GM21390 (cell line): ENCODE results near the gene LTBP2.

Experiments used
- ATAC-seq: cut with Tn5 transposase; IDR thresholded peaks from one replicate; pipeline ENCODE4 v1.9.1; 2021; ENCODE audit not compliant: unreplicated experiment

Gene LTBP2

DNA sequence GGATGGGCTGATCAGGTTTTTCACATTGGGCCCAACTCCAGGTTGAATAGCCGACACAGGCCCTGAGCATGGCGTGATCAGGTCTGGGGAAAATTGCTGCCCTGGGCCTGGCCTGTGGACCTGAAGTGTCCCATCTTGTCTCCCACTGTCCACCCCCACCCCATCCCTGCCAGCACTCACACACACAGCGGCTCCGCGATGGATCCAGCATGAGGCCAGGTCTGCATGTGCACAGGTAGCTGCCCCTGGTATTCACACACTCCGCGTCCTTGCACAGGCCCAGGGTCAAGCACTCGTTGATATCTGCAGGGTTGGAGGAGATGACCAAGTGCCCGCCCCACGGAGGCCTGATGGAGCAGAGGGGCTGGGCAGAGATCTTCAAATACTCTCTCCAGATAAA is 79.8 kb downstream of the LTBP2 start:
- ATAC-seq = no peak

GRCh38 chr14:74531467-74531866 is 80.6 kb downstream of the LTBP2 start:
- no peak for ATAC-seq

DNA sequence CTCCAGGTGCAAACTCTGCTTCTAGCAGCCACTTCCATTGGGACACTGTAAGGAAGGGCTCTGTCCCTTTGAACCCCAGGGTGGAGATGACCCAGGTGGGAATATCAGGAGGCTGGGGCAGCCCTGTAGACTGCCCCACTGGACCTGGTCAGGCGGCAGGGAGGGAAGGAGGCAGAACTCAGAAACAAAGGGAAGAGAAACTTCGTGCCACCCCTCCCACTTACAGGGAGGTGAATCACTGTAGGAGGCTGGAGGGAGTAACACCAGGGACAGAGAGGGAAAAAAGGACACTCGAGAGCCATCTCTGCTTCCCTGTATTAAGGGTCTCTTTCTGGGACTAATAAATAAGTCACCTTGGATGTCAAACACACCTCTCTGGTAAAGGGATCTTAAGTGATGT is 81.0 kb downstream of the LTBP2 start:
- no peak for ATAC-seq

DNA sequence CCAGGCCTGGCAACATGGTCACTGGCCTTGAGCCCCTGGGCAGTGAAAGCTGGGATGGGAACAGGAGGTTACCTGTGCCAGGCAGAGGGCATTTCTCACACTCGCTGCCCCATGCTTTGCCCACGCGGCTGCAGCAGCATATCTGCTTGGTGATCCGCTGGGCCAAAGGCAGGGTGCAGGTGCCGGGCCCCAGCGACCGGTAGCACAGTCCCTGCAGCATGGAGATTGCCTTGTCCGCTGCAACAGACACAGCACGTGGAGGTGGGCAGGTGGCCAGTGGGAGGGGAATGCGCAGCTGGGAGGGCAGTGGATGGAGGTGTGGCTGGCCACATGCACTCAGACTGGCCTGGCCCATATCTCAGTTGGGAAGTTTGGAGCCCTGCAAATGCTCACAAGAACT is 83.2 kb downstream of the LTBP2 start:
- no peak for ATAC-seq

DNA sequence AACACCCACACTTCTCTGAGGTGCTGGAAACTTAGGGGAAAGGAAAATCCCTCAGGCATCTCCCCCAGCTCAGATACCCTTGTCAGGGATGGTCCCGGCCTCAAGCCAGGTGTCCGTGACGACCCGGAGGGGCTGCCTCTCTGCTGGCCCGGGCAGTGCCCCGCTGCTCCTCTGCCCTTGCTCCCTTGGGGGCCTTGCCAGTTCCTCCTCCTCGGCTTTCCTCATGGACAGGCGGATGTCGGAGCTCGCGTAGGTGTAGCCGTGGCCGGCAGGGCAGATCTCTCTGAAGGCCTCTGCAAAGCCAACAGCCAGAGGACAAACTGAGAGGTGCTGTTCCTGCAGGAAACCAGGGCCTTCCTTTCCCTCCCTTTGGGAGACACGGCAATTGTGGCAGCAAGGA is 83.6 kb downstream of the LTBP2 start:
- ATAC-seq = no peak

- no peak for ATAC-seq
These were observed 84.2 kb downstream of the LTBP2 start for GRCh38 chr14:74527736-74528280.

DNA sequence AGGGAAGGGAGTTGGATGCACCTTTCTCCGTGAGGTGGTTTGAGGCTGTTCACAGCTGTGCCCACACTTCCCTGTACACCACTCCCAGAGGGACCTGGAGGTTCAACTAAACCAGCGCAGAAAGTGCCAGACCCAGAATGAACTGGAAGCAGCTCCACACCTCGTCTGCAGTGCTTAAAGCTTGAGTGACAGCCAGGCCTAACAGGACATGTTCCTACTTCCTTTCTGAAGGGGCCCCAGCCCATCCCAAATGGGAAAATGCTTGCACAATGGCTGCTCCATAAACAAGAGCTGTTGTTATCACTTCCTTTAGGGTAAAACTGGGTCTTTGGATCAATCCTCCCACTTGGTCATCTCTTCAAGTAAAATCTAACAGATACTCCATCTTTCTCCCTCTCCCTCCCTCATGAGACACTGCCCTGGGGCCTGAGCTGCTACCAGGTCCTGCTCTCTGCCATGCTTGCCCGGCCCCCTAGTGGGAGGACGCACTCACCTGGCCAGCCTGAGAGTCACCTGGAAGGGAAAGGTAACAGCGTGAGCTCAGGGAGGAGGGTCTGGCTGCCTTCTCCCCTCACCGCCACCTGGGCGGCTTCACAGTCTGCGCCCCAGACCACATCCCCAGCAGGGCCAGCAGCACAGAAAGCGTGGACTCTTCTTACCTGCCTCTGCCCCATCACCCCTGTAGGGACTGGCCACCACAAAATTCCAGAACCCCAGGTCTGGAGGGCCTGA is 85.0 kb downstream of the LTBP2 start:
- ATAC-seq = no peak

GRCh38 chr14:74525361-74525851 is 86.6 kb downstream of the LTBP2 start:
- peak; percentile 51 for ATAC-seq

GRCh38 chr14:74524812-74525135 is 87.3 kb downstream of the LTBP2 start:
- no peak for ATAC-seq

DNA sequence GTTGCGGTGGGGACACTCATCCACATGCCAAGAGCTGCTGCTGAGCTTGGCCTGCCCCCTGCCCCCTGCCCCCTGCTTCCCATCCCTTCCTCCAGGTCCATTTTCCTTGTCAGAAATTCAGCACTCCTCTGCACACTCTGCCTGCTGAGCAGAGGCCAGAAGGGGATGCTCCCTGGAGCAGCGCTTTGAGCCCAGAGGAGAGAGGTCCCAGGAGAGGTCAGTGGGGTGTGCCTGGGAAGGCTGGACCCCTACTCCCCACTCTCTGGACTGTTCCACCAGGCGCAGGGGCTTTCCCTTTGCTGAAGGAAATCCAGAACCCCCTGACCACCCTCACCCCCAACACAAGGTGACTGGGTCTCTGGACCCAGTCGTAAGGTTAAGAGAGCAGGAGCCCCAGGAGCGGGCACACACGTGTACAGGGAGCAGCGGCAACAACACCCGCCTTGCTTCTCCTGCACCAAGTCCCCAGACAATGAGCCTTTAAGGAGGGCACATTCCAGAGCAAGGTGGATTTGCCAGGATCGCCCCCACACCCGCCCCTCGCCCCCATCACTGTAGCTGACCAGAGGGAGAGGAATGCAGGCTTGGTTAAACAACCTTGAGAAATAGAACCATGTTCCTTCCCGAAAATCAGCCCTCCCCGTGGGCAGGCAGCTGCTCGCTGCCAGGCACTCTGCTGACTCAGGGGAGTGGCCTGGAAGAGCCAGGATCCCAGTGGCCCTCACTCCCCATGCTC is 87.8 kb downstream of the LTBP2 start:
- no peak for ATAC-seq

DNA sequence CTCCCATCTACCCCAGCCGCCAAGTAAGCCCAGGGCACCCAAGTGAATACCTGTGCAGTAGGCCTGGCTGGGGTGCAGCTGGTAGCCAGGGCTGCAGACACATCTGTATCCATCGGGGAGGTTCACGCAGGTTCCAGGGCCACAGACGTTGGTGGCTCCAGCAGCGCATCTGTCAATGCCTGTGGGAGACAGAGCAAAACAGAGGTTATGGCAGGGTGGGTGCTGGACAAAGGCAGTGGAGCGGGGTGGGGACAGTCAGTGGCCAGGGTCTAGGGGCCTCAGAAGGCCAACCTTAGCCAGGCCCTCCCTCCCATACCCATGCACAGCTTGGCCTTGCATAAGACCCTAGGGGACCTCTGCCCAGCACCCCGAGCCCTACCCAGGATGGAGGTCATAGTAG is 89.3 kb downstream of the LTBP2 start:
- ATAC-seq = no peak

- ATAC-seq = no peak
These were observed 90.3 kb downstream of the LTBP2 start for GRCh38 chr14:74521756-74522155.

DNA sequence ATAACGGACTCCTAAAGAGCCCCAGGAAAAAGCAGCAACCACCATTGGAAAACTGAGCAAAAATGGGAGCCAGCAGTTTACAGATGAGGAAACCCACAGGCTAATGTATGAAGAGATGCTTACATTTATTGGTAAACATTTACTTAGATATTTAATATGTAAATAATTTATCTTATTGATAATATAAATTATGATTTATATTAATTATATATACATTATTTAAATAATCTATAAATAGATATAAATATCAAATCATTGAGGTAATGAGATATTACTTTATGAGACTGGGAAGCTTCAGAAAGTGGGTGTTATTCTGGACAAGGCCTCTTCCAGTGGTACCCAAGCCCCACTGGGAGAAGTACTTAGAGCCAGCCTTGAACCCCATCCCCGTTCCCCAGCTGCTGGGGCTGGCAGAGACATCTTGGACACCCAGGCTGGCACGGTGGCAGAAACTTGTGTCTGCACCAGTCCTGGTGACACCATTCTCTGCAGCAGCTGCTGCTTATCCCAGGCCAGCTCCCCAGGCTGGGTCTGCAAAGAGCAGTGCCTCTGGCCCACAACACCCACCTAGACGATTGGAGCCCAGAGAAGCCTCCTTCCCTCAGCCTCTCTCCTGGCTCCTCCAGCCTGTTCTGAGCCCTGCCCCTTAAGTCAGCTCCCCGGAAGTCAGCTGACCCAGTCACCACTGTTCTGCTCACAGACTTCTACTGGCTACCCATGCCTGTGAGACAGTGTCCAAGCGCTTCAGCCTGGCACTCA is 92.5 kb downstream of the LTBP2 start:
- ATAC-seq = no peak

- ATAC-seq = no peak
These were observed 93.8 kb downstream of the LTBP2 start for GRCh38 chr14:74518221-74518620.

DNA sequence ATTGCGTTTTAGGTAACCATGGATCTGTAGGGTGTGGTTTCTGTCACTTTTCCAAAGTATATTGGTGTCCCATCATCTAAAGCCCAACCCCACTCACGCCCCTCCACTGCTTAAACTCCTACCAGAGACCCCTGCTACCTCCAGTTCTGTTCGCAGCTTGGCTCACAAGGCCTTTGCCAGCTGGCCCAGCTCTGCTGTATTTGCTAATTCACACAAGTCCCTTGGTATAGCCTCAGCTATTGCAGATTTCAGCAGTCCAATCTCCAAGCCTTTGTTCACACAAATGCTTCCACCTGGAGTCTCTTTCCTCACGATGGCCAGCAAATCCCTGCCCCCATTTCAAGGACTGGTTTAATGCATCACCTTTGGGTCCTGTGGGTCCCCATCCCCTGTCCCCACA is 94.3 kb downstream of the LTBP2 start:
- ATAC-seq = no peak

GRCh38 chr14:74516451-74517160 is 95.4 kb downstream of the LTBP2 start:
- no peak for ATAC-seq

DNA sequence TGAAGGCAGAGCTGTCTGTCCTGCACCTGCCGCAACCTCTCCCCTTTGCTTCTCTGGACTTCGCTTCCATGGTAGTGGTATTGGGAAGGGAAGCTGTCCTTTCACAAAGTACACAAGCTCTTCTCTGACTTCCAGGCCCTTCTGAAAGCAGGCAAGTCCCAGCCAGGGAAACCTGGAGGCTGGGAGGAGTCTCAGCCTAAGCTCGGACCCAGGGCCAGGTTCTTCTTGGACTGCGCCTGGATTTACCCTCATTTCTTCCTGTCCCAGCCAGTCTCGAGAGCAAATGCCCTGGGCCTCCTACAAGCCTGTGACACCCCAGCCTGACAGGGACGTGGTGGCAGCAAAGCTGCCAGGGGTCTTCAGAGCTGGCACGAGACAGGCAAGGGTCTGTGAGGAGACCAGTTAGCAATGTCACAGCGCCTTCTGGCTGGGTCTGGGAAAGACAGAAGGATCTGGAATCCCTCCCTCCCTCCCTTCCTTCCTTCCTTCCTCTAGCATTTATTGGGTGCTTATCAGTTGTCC is 96.1 kb downstream of the LTBP2 start:
- ATAC-seq = no peak

- ATAC-seq = no peak
These were observed 97.5 kb downstream of the LTBP2 start for GRCh38 chr14:74514471-74514941.

DNA sequence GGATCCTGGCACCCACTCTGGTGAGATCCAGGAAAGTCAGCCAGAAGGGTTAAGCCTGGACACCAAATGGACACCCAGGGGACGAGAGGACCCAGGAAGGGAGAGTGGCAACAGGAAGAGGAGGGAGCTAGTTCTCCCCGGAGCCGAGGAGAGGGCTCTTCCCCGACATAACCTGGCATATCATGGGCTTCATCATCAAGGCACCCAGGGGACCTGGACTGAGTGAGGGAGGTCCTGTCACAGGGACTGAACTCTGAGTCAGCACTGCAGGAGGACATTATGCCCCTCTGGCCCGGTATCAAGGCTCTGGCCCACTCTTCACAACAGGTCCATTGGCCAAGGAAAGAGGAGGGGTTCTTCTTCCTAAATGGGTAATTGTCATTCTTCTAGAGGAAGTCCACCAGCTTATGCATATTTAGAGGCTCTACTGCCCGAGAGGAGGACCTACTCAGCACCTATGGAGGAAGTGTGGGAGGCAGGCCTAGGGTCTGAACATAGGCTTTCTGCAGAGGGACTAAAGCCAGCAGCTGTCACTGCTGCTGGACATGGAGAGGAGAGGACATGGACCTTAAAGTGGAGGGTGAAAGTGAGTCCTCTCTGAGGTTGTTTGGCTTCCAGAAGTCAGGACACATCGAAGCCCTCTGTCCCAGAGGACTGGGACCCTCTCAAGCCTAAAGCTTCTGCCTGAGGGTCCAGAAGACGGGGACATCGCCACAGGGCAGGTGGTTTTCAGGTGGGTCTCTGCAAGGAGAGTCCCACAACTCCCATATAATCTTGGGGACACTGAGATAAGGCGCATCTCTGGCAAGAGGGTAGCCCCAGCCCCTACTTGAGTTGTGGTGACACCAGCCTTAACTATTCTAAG is 99.8 kb downstream of the LTBP2 start:
- ATAC-seq = no peak

GRCh38 chr14:74510959-74511409 is 101.1 kb downstream of the LTBP2 start:
- ATAC-seq = no peak
